HEK293T (cell line): ENCODE data around the gene RASSF3.

Experiments used
- ARNT ChIP-seq: fragments of 450-650 bp; IDR thresholded peaks from 2 replicates; pipeline ENCODE4 v1.6.1; 2017; ENCODE audit warnings: mild to moderate bottlenecking
- BHLHE40 ChIP-seq: fragments of 450-650 bp; IDR thresholded peaks from 2 replicates; pipeline ENCODE4 v1.6.1; 2016; ENCODE audit warnings: mild to moderate bottlenecking, moderate library complexity, borderline replicate concordance
- CTBP1 ChIP-seq: fragments of 450-650 bp; IDR thresholded peaks from 2 replicates; pipeline ENCODE4 v1.6.1; 2016; ENCODE audit warnings: borderline replicate concordance
- FOXA1 ChIP-seq: fragments of 450-650 bp; IDR thresholded peaks from 2 replicates; pipeline ENCODE4 v1.6.1; 2016; ENCODE audit warnings: mild to moderate bottlenecking
- FOXM1 ChIP-seq: fragments of 450-650 bp; IDR thresholded peaks from 2 replicates; pipeline ENCODE4 v1.6.1; 2017; ENCODE audit warnings: mild to moderate bottlenecking, borderline replicate concordance
- HDGF ChIP-seq: fragments of 450-650 bp; IDR thresholded peaks from 2 replicates; pipeline ENCODE4 v1.6.1; 2017; ENCODE audit warnings: antibody characterized with exemption, borderline replicate concordance
- L3MBTL2 ChIP-seq: fragments of 450-650 bp; conservative IDR thresholded peaks from 2 replicates; pipeline ENCODE4 v1.6.1; 2016; ENCODE audit warnings: mild to moderate bottlenecking
- NFRKB ChIP-seq: fragments of 450-650 bp; IDR thresholded peaks from 2 replicates; pipeline ENCODE4 v1.6.1; 2016; ENCODE audit warnings: mild to moderate bottlenecking, moderate library complexity
- SP1 ChIP-seq: fragments of 450-650 bp; IDR thresholded peaks from 2 replicates; pipeline ENCODE4 v1.6.1; 2017
- SUZ12 ChIP-seq: fragments of 450-650 bp; IDR thresholded peaks from 2 replicates; pipeline ENCODE4 v1.6.1; 2016; ENCODE audit warnings: mild to moderate bottlenecking
- TARDBP ChIP-seq: fragments of 450-650 bp; IDR thresholded peaks from 2 replicates; pipeline ENCODE4 v1.6.1; 2016
- ZNF384 ChIP-seq: fragments of 450-650 bp; IDR thresholded peaks from 2 replicates; pipeline ENCODE4 v1.6.1; 2016

DNA sequence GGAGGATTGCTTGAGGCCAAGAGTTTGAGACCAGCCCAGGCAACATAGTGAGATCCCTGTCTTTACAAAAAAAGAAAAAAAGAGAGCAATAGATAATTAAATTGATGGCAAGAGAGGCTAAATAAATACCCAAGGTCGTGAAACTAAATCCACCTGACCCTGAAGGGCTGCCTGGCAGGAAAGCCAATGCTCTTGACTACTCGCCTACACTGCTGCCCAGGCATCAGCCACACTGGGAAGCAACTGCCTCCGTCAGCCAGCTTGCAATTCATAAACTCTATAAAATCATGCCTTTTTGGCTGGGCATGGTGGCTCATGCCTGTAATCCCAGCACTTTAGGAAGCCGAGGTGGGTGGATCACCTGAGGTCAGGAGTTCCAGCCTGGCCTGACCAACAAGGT is 31.7 kb upstream of the RASSF3 start:
- TF ChIP-seq CTBP1 (no peak), HDGF (no peak), SP1 (no peak), ARNT (no peak), SUZ12 (no peak), FOXM1 (no peak), BHLHE40 (no peak), NFRKB (no peak), ZNF384 (no peak), L3MBTL2 (no peak), FOXA1 (no peak), TARDBP (no peak)
